Measurements from ENCODE around the gene LRP1B. TPM values are rescaled to one million over a fixed set of nuclear protein-coding genes. Genes with fewer than 3 reads are reported as not detected.

The LRP1B gene
- total and polyA plus RNA-seq, 2 donors from 2014 or later = 0.69 to 1.2 TPM

DNA sequence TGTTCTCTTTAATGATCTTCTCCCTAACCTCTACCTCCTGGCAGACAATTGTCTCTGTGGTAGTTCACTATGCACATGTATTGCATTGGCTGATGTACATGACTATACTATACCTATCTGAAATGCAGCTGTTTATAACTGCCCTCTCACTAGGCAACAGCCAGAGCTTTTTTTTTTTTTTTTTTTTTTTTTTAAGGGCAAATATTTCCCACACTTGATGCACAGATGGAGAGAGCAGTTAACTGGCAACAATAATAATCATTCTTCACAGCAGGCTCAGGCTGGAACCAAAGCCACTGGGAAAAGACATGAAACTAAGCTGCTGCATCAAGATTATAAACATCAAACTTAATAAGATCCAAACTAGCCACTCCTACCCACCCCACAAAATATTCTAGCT, 707.7 kb downstream of the LRP1B start:
- intact Hi-C loops (cut with DNase I) = no loop called here
- DNase-seq (no peak), FAIRE-seq (no peak)
- no peaks in the 10 kb centered on the region for H3K9me3 ChIP-seq (ENCODE audit: control insufficient read depth in 2 of 3, insufficient read depth in 1 of 3, low read length in 3 of 3)
- TF ChIP-seq, protein P1, sequence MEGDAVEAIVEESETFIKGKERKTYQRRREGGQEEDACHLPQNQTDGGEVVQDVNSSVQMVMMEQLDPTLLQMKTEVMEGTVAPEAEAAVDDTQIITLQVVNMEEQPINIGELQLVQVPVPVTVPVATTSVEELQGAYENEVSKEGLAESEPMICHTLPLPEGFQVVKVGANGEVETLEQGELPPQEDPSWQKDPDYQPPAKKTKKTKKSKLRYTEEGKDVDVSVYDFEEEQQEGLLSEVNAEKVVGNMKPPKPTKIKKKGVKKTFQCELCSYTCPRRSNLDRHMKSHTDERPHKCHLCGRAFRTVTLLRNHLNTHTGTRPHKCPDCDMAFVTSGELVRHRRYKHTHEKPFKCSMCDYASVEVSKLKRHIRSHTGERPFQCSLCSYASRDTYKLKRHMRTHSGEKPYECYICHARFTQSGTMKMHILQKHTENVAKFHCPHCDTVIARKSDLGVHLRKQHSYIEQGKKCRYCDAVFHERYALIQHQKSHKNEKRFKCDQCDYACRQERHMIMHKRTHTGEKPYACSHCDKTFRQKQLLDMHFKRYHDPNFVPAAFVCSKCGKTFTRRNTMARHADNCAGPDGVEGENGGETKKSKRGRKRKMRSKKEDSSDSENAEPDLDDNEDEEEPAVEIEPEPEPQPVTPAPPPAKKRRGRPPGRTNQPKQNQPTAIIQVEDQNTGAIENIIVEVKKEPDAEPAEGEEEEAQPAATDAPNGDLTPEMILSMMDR (IDR thresholded peaks at IDR 0.05; ENCODE audit: borderline replicate concordance, extremely low read depth, insufficient read depth) = no peak
- no peak overlapping the region for H3K9ac ChIP-seq (ENCODE audit: low read length in 3 of 3)
- H3K27ac ChIP-seq (ENCODE audit: low read depth in 2 of 2, low read length in 2 of 2) = no peak overlapping the region
- no peaks in the 10 kb centered on the region for H3K4me1 ChIP-seq (ENCODE audit: control insufficient read depth in 2 of 3, insufficient read depth in 2 of 3, low read depth in 1 of 3, low read length in 3 of 3)
- no peaks in the 10 kb centered on the region for H3K36me3 ChIP-seq (ENCODE audit: control insufficient read depth in 2 of 3, insufficient read depth in 3 of 3, low read length in 3 of 3)
- no peak overlapping the region for H3K4me3 ChIP-seq (ENCODE audit: low read length in 3 of 3)
- no peaks in the 10 kb centered on the region for H3K27me3 ChIP-seq (ENCODE audit: control insufficient read depth, insufficient read depth, low read length)

DNA sequence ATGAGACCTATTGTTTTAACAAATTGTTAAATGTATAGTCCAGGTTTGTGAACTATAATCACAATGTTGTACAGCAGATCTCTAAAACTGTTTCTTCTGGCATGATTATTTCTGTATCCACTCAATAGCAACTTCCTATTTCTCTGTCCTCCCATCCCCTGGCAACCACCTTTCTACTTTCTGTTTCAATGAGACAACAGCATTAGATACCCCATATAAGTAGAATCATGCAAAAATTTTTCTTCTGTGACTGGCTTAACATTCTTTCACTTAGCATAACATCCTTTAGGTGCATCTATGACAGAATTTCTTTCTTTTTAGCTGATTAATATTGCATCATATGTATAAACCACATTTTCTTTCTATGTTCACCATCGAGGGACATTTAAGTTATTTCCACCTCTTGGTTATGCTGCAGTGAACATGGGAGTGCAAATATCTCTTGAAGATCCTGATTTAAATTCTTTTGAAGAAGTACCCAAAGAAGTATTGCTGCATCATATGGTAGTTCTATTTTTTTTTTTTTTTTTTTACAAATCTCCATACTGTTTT, 713.5 kb downstream of the LRP1B start:
- no peak for DNase-seq
- FAIRE-seq = no peak
- TF ChIP-seq, protein P1 (IDR thresholded peaks at IDR 0.05; ENCODE audit: borderline replicate concordance, extremely low read depth, insufficient read depth) = no peak
- Histone ChIP-seq H3K4me1 (ENCODE audit: control insufficient read depth in 2 of 3, insufficient read depth in 2 of 3, low read depth in 1 of 3, low read length in 3 of 3) (no peaks in the 10 kb centered on the region), H3K4me3 (ENCODE audit: low read length in 3 of 3) (no peak overlapping the region), H3K9me3 (ENCODE audit: control insufficient read depth in 2 of 3, insufficient read depth in 1 of 3, low read length in 3 of 3) (no peaks in the 10 kb centered on the region), H3K9ac (ENCODE audit: low read length in 3 of 3) (no peak overlapping the region), H3K27ac (ENCODE audit: low read depth in 2 of 2, low read length in 2 of 2) (no peak overlapping the region), H3K36me3 (ENCODE audit: control insufficient read depth in 2 of 3, insufficient read depth in 3 of 3, low read length in 3 of 3) (no peaks in the 10 kb centered on the region), H3K27me3 (ENCODE audit: control insufficient read depth, insufficient read depth, low read length) (no peaks in the 10 kb centered on the region)
- intact Hi-C loops (cut with DNase I) = no loop called here

DNA sequence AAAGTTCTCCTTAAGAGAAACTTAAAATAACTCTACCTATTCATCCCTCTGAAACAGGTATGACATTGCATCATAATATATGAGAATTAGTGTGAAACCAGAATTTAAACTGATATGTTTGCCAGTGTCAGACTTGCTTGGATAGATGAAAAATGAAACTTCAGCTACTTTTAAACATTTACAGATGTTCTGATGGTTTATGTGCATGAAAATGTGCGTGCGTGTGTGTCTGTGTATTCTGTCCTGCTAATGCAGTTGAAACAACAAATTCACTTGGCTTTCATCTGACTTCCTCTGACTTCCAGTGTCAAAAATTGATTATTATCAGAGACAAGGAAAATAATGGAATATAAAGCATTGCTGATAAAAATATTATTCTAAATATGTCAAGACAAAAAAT, 719.4 kb downstream of the LRP1B start:
- Histone ChIP-seq H3K9me3 (ENCODE audit: control insufficient read depth in 2 of 3, insufficient read depth in 1 of 3, low read length in 3 of 3) (no peaks in the 10 kb centered on the region), H3K36me3 (ENCODE audit: control insufficient read depth in 2 of 3, insufficient read depth in 3 of 3, low read length in 3 of 3) (no peaks in the 10 kb centered on the region)

More for the DNA sequence above, 719.4 kb downstream of the LRP1B start:
- FAIRE-seq (no peak), DNase-seq (no peak)
- H3K27ac ChIP-seq (ENCODE audit: low read depth in 2 of 2, low read length in 2 of 2) = no peak overlapping the region
- TF ChIP-seq, protein P1 (IDR thresholded peaks at IDR 0.05; ENCODE audit: borderline replicate concordance, extremely low read depth, insufficient read depth) = no peak
- H3K4me3 ChIP-seq (ENCODE audit: low read length in 3 of 3) = no peak overlapping the region
- H3K4me1 ChIP-seq (ENCODE audit: control insufficient read depth in 2 of 3, insufficient read depth in 2 of 3, low read depth in 1 of 3, low read length in 3 of 3) = no peaks in the 10 kb centered on the region
- intact Hi-C loops (cut with DNase I) = no loop called here
- H3K27me3 ChIP-seq (ENCODE audit: control insufficient read depth, insufficient read depth, low read length) = no peaks in the 10 kb centered on the region
- no peak overlapping the region for H3K9ac ChIP-seq (ENCODE audit: low read length in 3 of 3)
